SU-DHL-6 (cell line): ENCODE results near the gene PHPT1.

Experiments used
- EZH2phosphoT487 ChIP-seq: fragments of 200-600 bp; sonication (generic), shearing (Covaris generic); conservative IDR thresholded peaks from 2 replicates; pipeline ENCODE4 v1.6.1; 2018; ENCODE audit warnings: mild to moderate bottlenecking, antibody characterized with exemption, low read length, moderate library complexity, mixed read lengths
- TF ChIP-seq, protein P1 (sequence below): fragments of 200-600 bp; sonication (generic); IDR thresholded peaks from one replicate; pipeline ENCODE4 v1.5.1; 2017; ENCODE audit warnings: antibody characterized with exemption, mild to moderate bottlenecking, low read length, moderate library complexity; ENCODE audit not compliant: insufficient read depth, poor library complexity, severe bottlenecking

DNA sequence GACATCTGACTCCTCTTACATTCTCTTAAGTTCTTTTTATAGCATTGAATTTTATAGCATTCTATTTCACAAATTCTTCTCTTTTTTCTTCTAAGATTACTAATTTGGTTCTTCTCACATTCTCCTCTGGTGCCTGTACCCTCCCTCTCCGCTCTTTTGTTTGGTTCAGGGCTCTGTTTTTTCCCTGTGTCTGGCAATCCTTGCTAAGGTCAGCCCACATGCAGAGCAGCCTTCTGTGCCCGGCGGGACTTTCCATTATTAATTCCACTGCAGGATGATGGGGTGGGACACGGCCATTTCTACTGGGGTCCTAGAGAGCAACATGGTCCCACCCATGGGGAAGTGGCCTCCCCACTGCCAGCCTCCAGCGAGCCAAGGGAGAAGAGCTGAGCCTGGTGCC, 27.3 kb downstream of the PHPT1 start:
- TF ChIP-seq, protein P1, sequence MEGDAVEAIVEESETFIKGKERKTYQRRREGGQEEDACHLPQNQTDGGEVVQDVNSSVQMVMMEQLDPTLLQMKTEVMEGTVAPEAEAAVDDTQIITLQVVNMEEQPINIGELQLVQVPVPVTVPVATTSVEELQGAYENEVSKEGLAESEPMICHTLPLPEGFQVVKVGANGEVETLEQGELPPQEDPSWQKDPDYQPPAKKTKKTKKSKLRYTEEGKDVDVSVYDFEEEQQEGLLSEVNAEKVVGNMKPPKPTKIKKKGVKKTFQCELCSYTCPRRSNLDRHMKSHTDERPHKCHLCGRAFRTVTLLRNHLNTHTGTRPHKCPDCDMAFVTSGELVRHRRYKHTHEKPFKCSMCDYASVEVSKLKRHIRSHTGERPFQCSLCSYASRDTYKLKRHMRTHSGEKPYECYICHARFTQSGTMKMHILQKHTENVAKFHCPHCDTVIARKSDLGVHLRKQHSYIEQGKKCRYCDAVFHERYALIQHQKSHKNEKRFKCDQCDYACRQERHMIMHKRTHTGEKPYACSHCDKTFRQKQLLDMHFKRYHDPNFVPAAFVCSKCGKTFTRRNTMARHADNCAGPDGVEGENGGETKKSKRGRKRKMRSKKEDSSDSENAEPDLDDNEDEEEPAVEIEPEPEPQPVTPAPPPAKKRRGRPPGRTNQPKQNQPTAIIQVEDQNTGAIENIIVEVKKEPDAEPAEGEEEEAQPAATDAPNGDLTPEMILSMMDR: no peak
- TF ChIP-seq EZH2phosphoT487: no peak
